T-cell (primary cell): ENCODE data around the gene SLC22A24. TPM values are rescaled to one million over a fixed set of nuclear protein-coding genes. Genes with fewer than 3 reads are reported as not detected.
"Not testable (repeated sequence)": the region's sequence is repeated elsewhere in the genome, so short reads cannot be mapped to it uniquely, and the experiment has no call there.

Source experiments
- ATAC-seq, 4 experiments: fragments of 200-7000 bp in 3 of 4; fragments of 150-1000 bp in 1 of 4; cut with Tn5 transposase; replicated peaks in 1 of 4; 1 replicate in 3 of 4; 2 replicates in 1 of 4; pipeline ENCODE4 v1.10.0; 2021; ENCODE audit warnings: moderate library complexity in 3 of 4, mild to moderate bottlenecking in 2 of 4, moderate number of reproducible peaks in 1 of 4
- CTCF ChIA-PET, 2 donors: fragments of 300-600 bp; sonication (Branson Sonifier 250); formaldehyde crosslinking; loops; one replicate each; lab custom pipeline; 2022; ENCODE audit warnings: antibody characterized with exemption in 2 of 2; lab: Charles Lee
- POLR2A ChIA-PET, 2 donors: fragments of 300-600 bp; sonication (Branson Sonifier 250); formaldehyde crosslinking; loops; one replicate each; lab custom pipeline; 2022; ENCODE audit warnings: antibody characterized with exemption in 2 of 2; lab: Charles Lee
- DNase-seq, 35 experiments: peaks; one replicate each; pipeline versions ENCODE4 v3.0.0 to v3.0.0-alpha.2; 2013 to 2023
- H3K27ac ChIP-seq: one replicate; pipeline ENCODE4 v1.5.1; 2013; ENCODE audit warnings: low read length
- H3K27me3 ChIP-seq, 2 experiments: replicated peaks in 1 of 2; 1 replicate in 1 of 2; 2 replicates in 1 of 2; pipeline versions ENCODE4 v1.6.1 to v1.7.0; 2013; ENCODE audit warnings: low read length in 1 of 2, mixed read lengths in 1 of 2; ENCODE audit not compliant: control insufficient read depth in 2 of 2, insufficient read depth in 2 of 2; ENCODE audit errors: extremely low read depth in 1 of 2
- H3K36me3 ChIP-seq, 2 donors: 1 replicate in 1 of 2; 2 replicates in 1 of 2; pipeline versions ENCODE4 v1.6.1 to v1.7.0; 2013; ENCODE audit warnings: low read length in 1 of 2; ENCODE audit not compliant: control insufficient read depth in 2 of 2, insufficient read depth in 1 of 2; ENCODE audit errors: extremely low read depth in 1 of 2
- H3K4me1 ChIP-seq, 2 experiments: 1 replicate in 1 of 2; 2 replicates in 1 of 2; pipeline versions ENCODE4 v1.6.1 to v1.7.0; 2013; ENCODE audit warnings: low read length in 2 of 2, mixed read lengths in 1 of 2; ENCODE audit not compliant: insufficient read depth in 2 of 2, control insufficient read depth in 1 of 2; ENCODE audit errors: extremely low read depth in 1 of 2
- H3K4me3 ChIP-seq, 2 donors: 1 replicate in 1 of 2; 2 replicates in 1 of 2; pipeline versions ENCODE4 v1.5.1 to v1.7.0; 2013; ENCODE audit warnings: mild to moderate bottlenecking in 2 of 2, low read length in 1 of 2, moderate library complexity in 1 of 2; ENCODE audit not compliant: control insufficient read depth in 1 of 2; ENCODE audit errors: extremely low read depth in 1 of 2
- H3K9me3 ChIP-seq: 2 replicates; pipeline ENCODE4 v1.7.0; 2013
- H3K27ac Mint-ChIP-seq, 2 donors: one replicate each; pipeline ENCODE4 v1.8.0; 2020 to 2021; ENCODE audit warnings: mild to moderate bottlenecking in 2 of 2, mixed read lengths in 2 of 2
- H3K27me3 Mint-ChIP-seq, 2 donors: one replicate each; pipeline ENCODE4 v1.8.0; 2021 to 2022; ENCODE audit warnings: mixed read lengths in 2 of 2
- H3K36me3 Mint-ChIP-seq: one replicate; pipeline ENCODE4 v1.8.0; 2021; ENCODE audit warnings: mixed read lengths
- H3K4me1 Mint-ChIP-seq, 3 donors: one replicate each; pipeline ENCODE4 v1.8.0; 2020 to 2022; ENCODE audit warnings: mixed read lengths in 3 of 3, mild to moderate bottlenecking in 1 of 3
- H3K4me3 Mint-ChIP-seq, 3 donors: one replicate each; pipeline ENCODE4 v1.8.0; 2020 to 2022; ENCODE audit warnings: mild to moderate bottlenecking in 3 of 3, mixed read lengths in 3 of 3, moderate library complexity in 3 of 3
- H3K9me3 Mint-ChIP-seq, 3 donors: one replicate each; pipeline ENCODE4 v1.8.0; 2020 to 2022; ENCODE audit warnings: mixed read lengths in 3 of 3
- WGBS: methylation state at CpG from one replicate; pipeline ENCODE4 v1.1.5; 2013; ENCODE audit warnings: missing lambda C conversion rate; ENCODE audit not compliant: insufficient coverage; 5-methylcytosine and 5-hydroxymethylcytosine counted together
- total RNA-seq, 35 experiments: library from RNA in 6 of 35; stranded (reverse) in 6 of 35; fragments of 120-200 nt in 1 of 35; gene quantifications; one replicate each; pipeline versions ENCODE4 v1.2.1 to v1.2.4 and lab custom pipeline; 2013 to 2026

SLC22A24 gene
- total RNA-seq, 5 donors from 2014 or later (not counting 1 experiment from before 2014, with no cell fraction given) = not detected

GRCh38 chr11:63146581-63146980 is 2.6 kb upstream of the SLC22A24 start:
- no peaks in the 10 kb centered on the region for H3K9me3 Mint-ChIP-seq
- Histone ChIP-seq H3K9me3 (no peaks in the 10 kb centered on the region), H3K27ac (no peak overlapping the region), H3K4me3 (no peak overlapping the region), H3K4me1 (no peaks in the 10 kb centered on the region), H3K27me3 (peaks cover 0 to 3% of the 10 kb centered on the region in 2 experiments), H3K36me3 (no peaks in the 10 kb centered on the region)
- no peak overlapping the region for H3K27ac Mint-ChIP-seq
- H3K4me3 Mint-ChIP-seq = no peak overlapping the region
- H3K4me1 Mint-ChIP-seq = no peaks in the 10 kb centered on the region
- ChIA-PET POLR2A (no interaction called here), CTCF (no interaction called here)
- ATAC-seq (no peak), DNase-seq (no peak)
- H3K36me3 Mint-ChIP-seq = no peaks in the 10 kb centered on the region
- H3K27me3 Mint-ChIP-seq = peaks cover 0 to 13% of the 10 kb centered on the region in 2 donors
- no CpG with 5 or more reads among the region's 2 CpGs for WGBS

GRCh38 chr11:63142459-63142858 is 1.6 kb downstream of the SLC22A24 start:
- no peaks in the 10 kb centered on the region for H3K9me3 ChIP-seq
- DNase-seq = no peak
- ChIA-PET POLR2A (no interaction called here), CTCF (no interaction called here)
- no peak overlapping the region for H3K27ac ChIP-seq
- no peak overlapping the region for H3K4me3 ChIP-seq
- Mint-ChIP-seq H3K36me3 (no peaks in the 10 kb centered on the region), H3K4me1 (no peaks in the 10 kb centered on the region), H3K27me3 (peaks cover 3 to 13% of the 10 kb centered on the region in 2 donors), H3K4me3 (no peak overlapping the region), H3K27ac (no peak overlapping the region), H3K9me3 (no peaks in the 10 kb centered on the region)
- WGBS = 60% methylated on average over 1 of the region's 3 CpGs
- H3K4me1 ChIP-seq = no peaks in the 10 kb centered on the region
- H3K36me3 ChIP-seq = no peaks in the 10 kb centered on the region
- ATAC-seq = no peak
- H3K27me3 ChIP-seq = peaks cover 2 to 5% of the 10 kb centered on the region in 2 experiments

GRCh38 chr11:63132985-63133775 is 10.8 kb downstream of the SLC22A24 start:
- no peak overlapping the region for H3K4me3 Mint-ChIP-seq
- no peak overlapping the region for H3K27ac ChIP-seq
- POLR2A ChIA-PET = no interaction called here
- no peaks in the 10 kb centered on the region for H3K4me1 ChIP-seq
- no peaks in the 10 kb centered on the region for H3K36me3 ChIP-seq
- H3K27ac Mint-ChIP-seq = no peak overlapping the region
- H3K9me3 ChIP-seq = no peaks in the 10 kb centered on the region
- WGBS = 80% methylated on average over 2 of the region's 7 CpGs
- H3K9me3 Mint-ChIP-seq = peaks cover 0 to 8% (median 5%) of the 10 kb centered on the region in 3 donors
- H3K4me1 Mint-ChIP-seq = no peaks in the 10 kb centered on the region
- CTCF ChIA-PET = no interaction called here
- peaks cover 45 to 50% of the 10 kb centered on the region in 2 donors for H3K27me3 Mint-ChIP-seq
- no peak overlapping the region for H3K4me3 ChIP-seq
- no peaks in the 10 kb centered on the region for H3K36me3 Mint-ChIP-seq
- DNase-seq (no peak), ATAC-seq (no peak)
- H3K27me3 ChIP-seq = peaks cover 0 to 18% of the 10 kb centered on the region in 2 experiments

GRCh38 chr11:63099555-63099954 is 44.5 kb downstream of the SLC22A24 start:
- POLR2A ChIA-PET = no interaction called here
- H3K36me3 ChIP-seq = no peaks in the 10 kb centered on the region
- peaks cover 13 to 17% of the 10 kb centered on the region in 2 donors for H3K27me3 Mint-ChIP-seq
- H3K4me3 Mint-ChIP-seq = no peak overlapping the region
- no peak overlapping the region for H3K27ac Mint-ChIP-seq
- H3K9me3 ChIP-seq = peaks cover 6% of the 10 kb centered on the region
- no peak overlapping the region for H3K27ac ChIP-seq
- WGBS = 49% methylated on average over 3 of the region's 3 CpGs
- no peaks in the 10 kb centered on the region for H3K4me1 Mint-ChIP-seq
- no peak for DNase-seq
- no peak for ATAC-seq
- no peaks in the 10 kb centered on the region for H3K4me1 ChIP-seq
- H3K9me3 Mint-ChIP-seq = peaks cover 0 to 34% (median 32%) of the 10 kb centered on the region in 3 donors
- no peaks in the 10 kb centered on the region for H3K27me3 ChIP-seq
- CTCF ChIA-PET = no interaction called here
- no peaks in the 10 kb centered on the region for H3K36me3 Mint-ChIP-seq
- no peak overlapping the region for H3K4me3 ChIP-seq

GRCh38 chr11:63080682-63081081 is 63.3 kb downstream of the SLC22A24 start:
- ATAC-seq = no peak
- no CpG with 5 or more reads among the region's 2 CpGs for WGBS

GRCh38 chr11:63046203-63046602 is 97.8 kb downstream of the SLC22A24 start:
- H3K36me3 Mint-ChIP-seq, DNase-seq, H3K4me3 Mint-ChIP-seq, H3K36me3 ChIP-seq, H3K27ac ChIP-seq, H3K27ac Mint-ChIP-seq, H3K4me1 ChIP-seq, H3K4me1 Mint-ChIP-seq, ATAC-seq, H3K9me3 ChIP-seq, CTCF ChIA-PET, POLR2A ChIA-PET, H3K4me3 ChIP-seq: not testable (repeated sequence)
- H3K27me3 Mint-ChIP-seq = peaks cover 32 to 37% of the 10 kb centered on the region in 2 donors
- peaks cover 0 to 13% of the 10 kb centered on the region in 2 experiments for H3K27me3 ChIP-seq
- WGBS = no CpG with 5 or more reads among the region's 1 CpG
- peaks cover 0 to 12% (median 4%) of the 10 kb centered on the region in 3 donors for H3K9me3 Mint-ChIP-seq

More at GRCh38 chr11:63080682-63081081, 63.3 kb downstream of the SLC22A24 start:
- Mint-ChIP-seq H3K9me3 (no peaks in the 10 kb centered on the region), H3K36me3 (no peaks in the 10 kb centered on the region), H3K4me1 (peaks cover 0 to 6% (median 4%) of the 10 kb centered on the region in 3 donors), H3K27me3 (peaks cover 38 to 45% of the 10 kb centered on the region in 2 donors), H3K4me3 (no peak overlapping the region), H3K27ac (no peak overlapping the region)
- Histone ChIP-seq H3K4me3 (no peak overlapping the region), H3K9me3 (no peaks in the 10 kb centered on the region), H3K36me3 (no peaks in the 10 kb centered on the region), H3K27me3 (peaks cover 0 to 2% of the 10 kb centered on the region in 2 experiments), H3K4me1 (no peaks in the 10 kb centered on the region), H3K27ac (no peak overlapping the region)
- no peak for DNase-seq
- POLR2A ChIA-PET = no interaction called here
- CTCF ChIA-PET = no interaction called here
